ENCODE results near the gene SRC. TPM values are rescaled to one million over a fixed set of nuclear protein-coding genes. Genes with fewer than 3 reads are reported as not detected.

Gene SRC
- total and polyA plus RNA-seq, 2 donors (not counting 3 experiments of a cell fraction or from before 2014, with no cell fraction given) = 22.6 to 29.4 TPM

DNA sequence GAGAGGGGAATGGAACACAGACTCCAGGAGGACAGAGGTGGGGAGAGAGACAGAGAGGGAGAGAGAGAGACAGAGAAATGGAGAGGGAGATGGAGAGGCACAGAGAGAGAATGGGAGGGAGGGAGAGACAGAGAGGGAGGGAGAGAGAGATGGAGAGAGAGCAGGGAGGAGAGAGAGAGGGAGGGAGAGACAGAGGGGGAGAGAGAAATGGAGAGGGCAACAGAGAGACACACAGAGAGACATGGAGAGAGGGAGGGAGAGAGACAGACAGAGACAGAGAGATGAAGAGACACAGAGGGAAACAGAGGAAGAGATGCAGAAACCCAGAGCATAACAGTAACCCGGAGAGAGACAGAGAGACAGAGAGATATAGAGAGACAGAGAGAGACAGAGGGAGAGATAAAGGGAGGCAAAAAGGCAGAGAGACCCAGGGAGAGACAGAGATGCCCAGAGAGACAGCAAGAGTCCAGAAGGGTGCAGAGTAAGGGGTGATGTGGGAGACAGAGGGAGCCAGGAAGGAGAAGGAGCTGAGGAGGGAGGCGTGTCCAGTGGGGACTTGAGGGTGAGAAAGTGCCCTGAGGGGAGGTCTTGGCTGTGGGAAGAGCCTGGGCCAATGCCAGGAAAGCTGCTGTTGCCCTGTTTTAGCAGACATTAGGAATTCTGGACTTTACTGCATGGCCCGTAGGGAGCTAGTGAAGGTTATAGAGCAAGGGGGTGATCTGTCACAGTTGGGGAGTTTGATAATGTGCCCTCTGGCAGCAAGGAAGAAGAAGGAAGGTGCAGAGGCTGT lies 78.3 kb downstream of the SRC start:
- FAIRE-seq (no peak), DNase-seq (ENCODE audit: low read depth, low spot score) (no peak)
- ChIA-PET CTCF (no interaction called here), POLR2A (no interaction called here)
- dilution Hi-C loops (cut with MboI; ENCODE audit: extremely low pct_ligation_motif_present, low sequenced_read_pairs) (no loop called here), intact Hi-C loops (cut with micrococcal nuclease) (no loop called here)
- Histone ChIP-seq H3K9ac (replicated peaks; ENCODE audit: extremely low read depth, insufficient read depth, low read length) (no peak overlapping the region), H3K4me2 (ENCODE audit: insufficient read depth, low read length) (no peak overlapping the region), H3K79me2 (ENCODE audit: control insufficient read depth, insufficient read depth, low read length) (no peaks in the 10 kb centered on the region), H4K20me1 (replicated peaks; ENCODE audit: control insufficient read depth, extremely low read depth, insufficient read depth, low read length) (no peaks in the 10 kb centered on the region), H3K27me3 (ENCODE audit: control insufficient read depth in 2 of 2, insufficient read depth in 2 of 2, low read length in 2 of 2) (peaks cover 16 to 29% of the 10 kb centered on the region in 2 experiments), H3K9me1 (replicated peaks; ENCODE audit: control insufficient read depth, extremely low read depth, insufficient read depth, low read length) (no peaks in the 10 kb centered on the region), H3K4me1 (ENCODE audit: control insufficient read depth, extremely low read depth, insufficient read depth, low read length) (no peaks in the 10 kb centered on the region), H2AFZ (ENCODE audit: low read depth, low read length) (no peak overlapping the region), H3K27ac (ENCODE audit: insufficient read depth, low read depth, low read length) (no peak overlapping the region), H3K4me3 (replicated peaks in 1 of 3; ENCODE audit: insufficient read depth in 1 of 3, low read depth in 1 of 3, low read length in 3 of 3) (no peak overlapping the region), H3K36me3 (ENCODE audit: control insufficient read depth in 2 of 2, extremely low read depth in 1 of 2, insufficient read depth in 2 of 2, low read length in 2 of 2) (no peaks in the 10 kb centered on the region), H3K9me3 (replicated peaks; ENCODE audit: control insufficient read depth, insufficient read depth, low read length) (no peaks in the 10 kb centered on the region)
- BruUV-seq (replicated peaks) = no TSS peak
- TF ChIP-seq POLR2A (IDR thresholded peaks at IDR 0.05; ENCODE audit: low read depth, low read length) (no peak), POLR2AphosphoS5 (IDR thresholded peaks at IDR 0.05; ENCODE audit: insufficient read depth, low read depth, low read length) (no peak)
- TF ChIP-seq, protein P1, sequence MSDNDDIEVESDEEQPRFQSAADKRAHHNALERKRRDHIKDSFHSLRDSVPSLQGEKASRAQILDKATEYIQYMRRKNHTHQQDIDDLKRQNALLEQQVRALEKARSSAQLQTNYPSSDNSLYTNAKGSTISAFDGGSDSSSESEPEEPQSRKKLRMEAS (IDR thresholded peaks at IDR 0.05; ENCODE audit: insufficient read depth, insufficient read length) = no peak

DNA sequence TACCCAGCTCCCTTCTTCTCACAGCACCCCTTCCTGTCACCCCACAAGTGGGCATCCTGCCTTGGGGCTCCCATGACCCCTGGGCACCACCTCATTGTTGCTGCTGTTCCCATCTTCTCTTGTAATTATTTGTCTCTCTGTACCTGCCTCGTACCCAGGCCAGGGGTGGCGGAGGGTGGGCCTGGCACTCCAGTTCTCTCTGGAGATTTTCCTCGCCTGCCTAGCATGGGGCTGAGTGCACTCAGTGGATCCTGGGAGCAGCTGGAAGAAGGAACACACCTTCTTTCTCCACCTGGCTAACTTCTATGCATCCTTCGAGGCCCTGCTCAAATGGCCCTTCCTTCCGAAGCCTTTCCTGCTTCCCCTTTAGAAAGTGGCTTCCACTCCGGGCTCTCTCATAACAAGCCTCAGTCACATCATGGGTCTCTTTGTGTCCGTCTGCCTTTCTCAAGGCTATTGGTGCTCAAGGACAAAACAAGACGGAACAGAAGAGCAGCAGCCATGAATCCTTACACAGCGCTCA lies 79.2 kb downstream of the SRC start:
- BruUV-seq (replicated peaks) = no TSS peak
- Histone ChIP-seq H3K36me3 (ENCODE audit: control insufficient read depth in 2 of 2, extremely low read depth in 1 of 2, insufficient read depth in 2 of 2, low read length in 2 of 2) (no peaks in the 10 kb centered on the region), H3K9me1 (replicated peaks; ENCODE audit: control insufficient read depth, extremely low read depth, insufficient read depth, low read length) (no peaks in the 10 kb centered on the region), H3K79me2 (ENCODE audit: control insufficient read depth, insufficient read depth, low read length) (no peaks in the 10 kb centered on the region), H3K4me3 (replicated peaks in 1 of 3; ENCODE audit: insufficient read depth in 1 of 3, low read depth in 1 of 3, low read length in 3 of 3) (no peak overlapping the region), H3K27me3 (ENCODE audit: control insufficient read depth in 2 of 2, insufficient read depth in 2 of 2, low read length in 2 of 2) (peaks cover 19 to 30% of the 10 kb centered on the region in 2 experiments), H2AFZ (ENCODE audit: low read depth, low read length) (no peak overlapping the region), H3K9ac (replicated peaks; ENCODE audit: extremely low read depth, insufficient read depth, low read length) (no peak overlapping the region), H3K27ac (ENCODE audit: insufficient read depth, low read depth, low read length) (no peak overlapping the region), H3K4me1 (ENCODE audit: control insufficient read depth, extremely low read depth, insufficient read depth, low read length) (no peaks in the 10 kb centered on the region), H4K20me1 (replicated peaks; ENCODE audit: control insufficient read depth, extremely low read depth, insufficient read depth, low read length) (no peaks in the 10 kb centered on the region), H3K4me2 (ENCODE audit: insufficient read depth, low read length) (no peak overlapping the region), H3K9me3 (replicated peaks; ENCODE audit: control insufficient read depth, insufficient read depth, low read length) (no peaks in the 10 kb centered on the region)
- ChIA-PET CTCF (no interaction called here), POLR2A (no interaction called here)
- DNase-seq (ENCODE audit: low read depth, low spot score) (no peak), FAIRE-seq (no peak)
- TF ChIP-seq GATA2 (IDR thresholded peaks at IDR 0.05; ENCODE audit: insufficient read depth, insufficient read length, low read depth, low read length) (no peak), EZH2 (IDR thresholded peaks at IDR 0.05; ENCODE audit: borderline replicate concordance, low read depth, low read length, severe bottlenecking) (no peak), POLR2A (IDR thresholded peaks at IDR 0.05; ENCODE audit: low read depth, low read length) (no peak), POLR2AphosphoS5 (IDR thresholded peaks at IDR 0.05; ENCODE audit: insufficient read depth, low read depth, low read length) (no peak), MYC (IDR thresholded peaks at IDR 0.05; ENCODE audit: low read depth, low read length) (no peak), FOS (IDR thresholded peaks at IDR 0.05; ENCODE audit: borderline replicate concordance, insufficient read depth, low read length) (no peak), JUN (IDR thresholded peaks at IDR 0.05; ENCODE audit: borderline replicate concordance, insufficient read depth, insufficient read length, low read depth) (no peak)
- TF ChIP-seq, protein P1 (IDR thresholded peaks at IDR 0.05; ENCODE audit: insufficient read depth, insufficient read length) = no peak
- TF ChIP-seq, protein P2, sequence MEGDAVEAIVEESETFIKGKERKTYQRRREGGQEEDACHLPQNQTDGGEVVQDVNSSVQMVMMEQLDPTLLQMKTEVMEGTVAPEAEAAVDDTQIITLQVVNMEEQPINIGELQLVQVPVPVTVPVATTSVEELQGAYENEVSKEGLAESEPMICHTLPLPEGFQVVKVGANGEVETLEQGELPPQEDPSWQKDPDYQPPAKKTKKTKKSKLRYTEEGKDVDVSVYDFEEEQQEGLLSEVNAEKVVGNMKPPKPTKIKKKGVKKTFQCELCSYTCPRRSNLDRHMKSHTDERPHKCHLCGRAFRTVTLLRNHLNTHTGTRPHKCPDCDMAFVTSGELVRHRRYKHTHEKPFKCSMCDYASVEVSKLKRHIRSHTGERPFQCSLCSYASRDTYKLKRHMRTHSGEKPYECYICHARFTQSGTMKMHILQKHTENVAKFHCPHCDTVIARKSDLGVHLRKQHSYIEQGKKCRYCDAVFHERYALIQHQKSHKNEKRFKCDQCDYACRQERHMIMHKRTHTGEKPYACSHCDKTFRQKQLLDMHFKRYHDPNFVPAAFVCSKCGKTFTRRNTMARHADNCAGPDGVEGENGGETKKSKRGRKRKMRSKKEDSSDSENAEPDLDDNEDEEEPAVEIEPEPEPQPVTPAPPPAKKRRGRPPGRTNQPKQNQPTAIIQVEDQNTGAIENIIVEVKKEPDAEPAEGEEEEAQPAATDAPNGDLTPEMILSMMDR (IDR thresholded peaks at IDR 0.05; ENCODE audit: extremely low read depth in 1 of 2, insufficient read depth in 1 of 2, low read depth in 1 of 2, low read length in 2 of 2) = no peak
- dilution Hi-C loops (cut with MboI; ENCODE audit: extremely low pct_ligation_motif_present, low sequenced_read_pairs) (no loop called here), intact Hi-C loops (cut with micrococcal nuclease) (no loop called here)

All from endothelial cell of umbilical vein (primary cell).